ENCODE data around the gene IL17C. TPM values are rescaled to one million over a fixed set of nuclear protein-coding genes. Genes with fewer than 3 reads are reported as not detected.
A peak's percentile ranks its signal among the peaks of the same experiment; 100 is the strongest.

Gene IL17C
- total RNA-seq, 2 experiments from 2014 or later = 0.68 TPM; not detected in 1

DNA sequence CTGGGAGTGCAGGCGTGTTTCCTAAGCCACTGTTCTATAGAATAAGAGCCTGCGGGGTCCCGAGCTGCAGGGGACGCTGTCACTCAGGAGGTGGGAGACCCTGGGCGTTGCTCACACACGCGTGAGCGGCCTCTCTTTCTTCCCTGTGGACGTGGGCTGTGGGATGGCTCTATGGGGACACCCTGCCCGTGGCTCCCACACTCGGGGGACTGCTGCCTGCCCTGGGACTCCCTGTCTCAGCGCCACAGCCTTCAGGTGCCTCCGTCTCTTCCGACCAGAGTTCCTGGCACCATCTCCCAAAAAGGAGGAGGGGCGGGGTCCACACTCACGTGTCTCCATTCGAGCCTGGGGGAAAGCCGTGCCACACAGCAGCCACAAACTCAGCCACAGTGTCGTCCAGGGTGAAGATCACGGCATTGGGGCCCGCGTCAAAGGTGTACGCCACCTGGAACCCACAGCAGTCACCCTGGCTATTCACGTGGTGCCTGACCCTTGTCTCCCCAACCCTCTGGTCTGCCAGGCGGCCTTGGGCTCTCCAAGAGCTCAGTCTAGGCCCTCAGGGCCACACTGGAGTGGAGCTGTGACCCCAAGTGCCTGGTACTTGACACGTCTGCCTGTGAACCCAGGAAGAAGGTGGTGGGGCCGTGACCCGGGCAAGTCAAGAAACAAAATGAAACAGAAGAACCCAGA lies 16.1 kb downstream of the IL17C start:
- H3K27me3 Mint-ChIP-seq = no peaks in the 10 kb centered on the region
- POLR2A ChIA-PET = interaction anchor here (1.0 to 1.1 kb wide), 2 partner anchors 9 to 46 kb away, joined by 3 read pairs; no protein-coding TSS in a partner anchor
- H3K36me3 Mint-ChIP-seq = peaks cover 4% of the 10 kb centered on the region
- H3K27ac Mint-ChIP-seq = no peak overlapping the region
- no peak overlapping the region for H3K4me3 Mint-ChIP-seq
- DNase-seq = no peak
- H3K4me1 Mint-ChIP-seq = peaks cover 3% of the 10 kb centered on the region
- ATAC-seq (ENCODE audit: low read depth) = no peak
- H3K9me3 Mint-ChIP-seq = no peaks in the 10 kb centered on the region

DNA sequence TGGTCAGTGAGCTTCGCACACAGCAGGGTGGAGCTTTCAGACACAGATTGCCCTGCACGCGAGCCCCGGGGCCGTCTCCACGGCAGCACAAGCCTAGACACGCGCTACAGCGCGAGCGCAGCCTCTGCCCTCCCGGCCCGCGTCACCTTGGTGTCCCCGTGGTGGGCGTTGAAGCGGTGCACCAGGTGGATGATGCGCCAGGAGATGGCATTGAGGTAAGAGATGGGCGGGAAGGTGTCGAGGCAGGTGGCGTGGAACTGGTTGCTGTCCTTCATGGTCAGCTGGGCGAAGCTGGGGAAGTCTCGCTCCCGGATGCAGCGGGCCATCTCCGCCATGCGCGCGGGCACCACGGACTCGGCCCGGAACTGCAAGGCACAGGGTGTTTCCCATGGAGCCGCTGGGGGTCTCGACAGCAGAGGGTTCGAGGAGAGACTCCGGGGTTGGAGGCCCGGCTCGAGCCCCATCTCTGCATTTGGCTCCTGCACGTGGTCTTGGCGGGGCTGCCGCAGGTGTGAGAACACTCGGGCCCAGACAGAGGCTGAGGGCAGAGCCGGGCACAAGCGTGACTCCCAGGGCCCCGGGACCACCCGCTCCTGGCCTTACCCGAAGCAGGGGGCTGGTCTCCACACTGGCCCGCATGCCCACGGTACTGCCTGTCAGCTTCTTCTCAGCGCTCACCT lies 16.8 kb downstream of the IL17C start:
- Mint-ChIP-seq H3K36me3 (peaks cover 2% of the 10 kb centered on the region), H3K9me3 (no peaks in the 10 kb centered on the region), H3K4me1 (peaks cover 3% of the 10 kb centered on the region), H3K27ac (peak overlapping the region; percentile 46), H3K4me3 (no peak overlapping the region), H3K27me3 (no peaks in the 10 kb centered on the region)
- POLR2A ChIA-PET = no interaction called here
- DNase-seq (no peak), ATAC-seq (ENCODE audit: low read depth) (no peak)

DNA sequence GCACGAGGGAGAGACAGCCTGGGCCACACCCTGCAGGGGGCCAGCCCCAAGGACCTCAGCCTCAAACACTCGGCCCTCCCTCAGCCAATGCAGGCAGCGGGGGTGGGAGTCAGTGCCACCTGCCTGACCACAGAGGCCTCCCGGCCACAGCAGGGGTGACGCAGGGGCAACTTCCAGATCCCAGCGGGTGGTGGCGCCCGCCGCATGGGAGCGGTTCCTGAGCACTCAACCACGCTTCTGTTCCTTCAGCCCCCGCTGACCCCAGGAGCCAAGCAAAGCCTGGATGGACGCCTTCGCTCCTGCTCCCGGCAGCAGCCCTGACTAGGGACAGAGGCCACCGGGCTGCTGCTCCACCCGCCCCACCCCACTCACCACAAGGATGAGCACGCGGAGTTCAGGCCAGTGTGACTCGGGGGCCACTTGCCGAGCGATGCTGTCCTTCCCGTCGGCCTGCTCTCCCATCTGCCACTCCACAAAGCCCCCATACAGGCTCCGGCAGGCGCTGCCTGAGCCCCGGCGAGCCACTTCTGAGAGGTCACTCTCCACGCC lies 17.4 kb downstream of the IL17C start:
- POLR2A ChIA-PET = no interaction called here
- Mint-ChIP-seq H3K27ac (no peak overlapping the region), H3K4me3 (no peak overlapping the region), H3K27me3 (no peaks in the 10 kb centered on the region), H3K36me3 (peaks cover 1% of the 10 kb centered on the region), H3K4me1 (peaks cover 3% of the 10 kb centered on the region), H3K9me3 (no peaks in the 10 kb centered on the region)
- DNase-seq = no peak
- ATAC-seq (ENCODE audit: low read depth) = no peak

DNA sequence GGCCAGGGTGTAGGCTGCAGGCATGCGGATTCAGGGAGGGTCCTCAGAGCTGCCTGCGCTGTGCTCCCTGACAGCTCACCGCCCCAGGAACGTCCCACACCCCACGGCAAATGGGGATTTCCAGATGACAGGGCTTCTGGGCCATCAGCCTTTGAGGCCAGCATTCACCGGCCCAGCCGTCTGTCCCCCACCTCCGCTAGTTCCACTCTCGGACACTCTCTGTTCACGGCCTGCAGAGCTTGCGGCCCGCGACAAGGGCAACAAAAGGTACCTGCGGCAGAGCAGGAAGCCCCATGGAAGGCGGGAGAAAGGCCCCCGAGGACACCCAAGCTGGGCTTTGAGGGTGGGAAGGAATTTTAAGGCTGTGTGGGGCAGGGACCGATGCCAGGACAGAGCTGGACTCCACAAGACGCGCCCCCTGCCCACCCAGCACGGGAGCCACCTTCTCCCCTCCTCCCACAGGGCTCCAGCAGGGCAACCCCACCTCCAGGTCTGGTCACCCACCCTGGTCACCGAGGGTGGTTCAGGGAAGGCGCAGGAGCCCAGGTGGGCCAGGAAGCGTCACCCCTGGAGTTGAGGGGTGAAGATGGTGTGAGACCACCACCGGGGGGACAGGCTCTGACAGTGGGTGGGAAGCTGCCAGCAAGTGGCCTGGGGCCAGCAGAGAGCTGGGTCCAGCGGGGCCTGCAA lies 18.1 kb downstream of the IL17C start:
- Mint-ChIP-seq H3K27ac (no peak overlapping the region), H3K4me1 (peaks cover 5% of the 10 kb centered on the region), H3K9me3 (no peaks in the 10 kb centered on the region), H3K4me3 (no peak overlapping the region), H3K36me3 (peaks cover 1% of the 10 kb centered on the region), H3K27me3 (no peaks in the 10 kb centered on the region)
- ATAC-seq (ENCODE audit: low read depth) (no peak), DNase-seq (no peak)
- POLR2A ChIA-PET = no interaction called here

DNA sequence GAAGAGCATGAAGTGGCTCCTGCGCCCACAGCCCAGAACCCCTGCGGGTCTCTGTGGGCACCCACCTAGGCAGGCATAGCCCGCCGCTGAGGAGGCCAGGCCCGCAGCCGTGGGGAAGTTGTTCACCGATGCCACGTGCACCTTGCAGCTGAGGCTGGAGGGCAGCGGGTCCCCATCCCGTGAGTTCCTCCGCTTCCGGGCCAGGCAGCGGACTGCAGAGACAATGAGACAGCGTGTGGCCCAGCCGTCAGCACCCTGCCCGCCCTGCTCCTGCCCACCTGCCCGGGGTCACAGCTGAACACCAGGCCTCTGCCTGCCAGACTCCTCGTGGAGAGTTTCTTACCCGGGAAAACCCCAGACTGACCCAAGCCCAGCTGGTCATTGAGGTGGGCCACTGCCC lies 19.0 kb downstream of the IL17C start:
- no peak for ATAC-seq (ENCODE audit: low read depth)
- Mint-ChIP-seq H3K4me1 (peaks cover 9% of the 10 kb centered on the region), H3K27ac (no peak overlapping the region), H3K27me3 (no peaks in the 10 kb centered on the region), H3K4me3 (no peak overlapping the region), H3K36me3 (peaks cover 1% of the 10 kb centered on the region), H3K9me3 (no peaks in the 10 kb centered on the region)
- no peak for DNase-seq
- POLR2A ChIA-PET = no interaction called here

DNA sequence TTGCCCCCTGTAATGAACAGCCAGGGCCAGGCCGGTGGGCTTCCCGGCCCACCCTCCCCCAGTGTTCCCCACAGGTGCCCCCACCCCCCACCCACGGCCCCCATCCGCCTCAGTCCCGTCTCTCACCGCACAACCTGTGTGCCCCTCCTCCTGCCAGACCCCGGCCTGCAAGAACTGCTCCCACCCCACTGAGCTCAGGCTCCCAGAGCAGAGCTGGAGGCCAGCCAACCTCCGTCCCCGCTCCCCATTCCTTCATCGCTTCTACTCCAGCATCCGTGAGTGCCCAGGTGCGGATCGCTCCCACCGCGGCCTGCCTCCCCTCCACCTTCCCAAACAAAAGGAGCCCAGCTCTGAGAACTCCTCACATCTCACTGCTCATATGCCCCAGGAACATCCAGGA lies 20.3 kb downstream of the IL17C start:
- ATAC-seq (ENCODE audit: low read depth) (no peak), DNase-seq (no peak)
- H3K4me3 Mint-ChIP-seq = no peak overlapping the region
- POLR2A ChIA-PET = no interaction called here
- peaks cover 9% of the 10 kb centered on the region for H3K4me1 Mint-ChIP-seq
- no peaks in the 10 kb centered on the region for H3K27me3 Mint-ChIP-seq
- H3K36me3 Mint-ChIP-seq = peaks cover 1% of the 10 kb centered on the region
- no peaks in the 10 kb centered on the region for H3K9me3 Mint-ChIP-seq
- H3K27ac Mint-ChIP-seq = no peak overlapping the region

DNA sequence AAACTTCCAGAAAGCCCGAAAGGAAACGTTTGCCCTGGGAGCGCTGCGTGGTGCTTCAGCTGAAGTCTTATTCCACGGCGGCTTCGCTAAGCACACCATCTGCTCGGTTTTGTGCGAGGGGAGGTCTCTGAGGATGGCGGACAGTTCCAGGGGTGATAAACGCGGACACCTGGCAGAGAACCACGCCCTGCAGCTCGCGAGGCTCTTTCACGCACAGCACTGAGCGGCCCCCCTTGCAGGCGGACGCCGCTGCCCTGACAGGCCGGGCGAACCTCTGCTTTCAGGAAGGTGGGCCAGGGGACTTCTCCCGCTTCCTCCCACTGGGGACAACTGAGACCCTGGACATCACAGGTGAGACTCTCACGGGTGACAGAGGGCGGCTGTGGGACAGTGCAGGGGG lies 20.8 kb downstream of the IL17C start:
- POLR2A ChIA-PET = interaction anchor here (0.7 kb wide), 1 partner anchor 43 kb away, joined by 3 read pairs; no protein-coding TSS in a partner anchor
- peaks cover 1% of the 10 kb centered on the region for H3K36me3 Mint-ChIP-seq
- no peaks in the 10 kb centered on the region for H3K27me3 Mint-ChIP-seq
- peaks cover 12% of the 10 kb centered on the region for H3K4me1 Mint-ChIP-seq
- H3K9me3 Mint-ChIP-seq = no peaks in the 10 kb centered on the region
- no peak overlapping the region for H3K4me3 Mint-ChIP-seq
- no peak overlapping the region for H3K27ac Mint-ChIP-seq
- no peak for DNase-seq
- ATAC-seq (ENCODE audit: low read depth) = no peak

DNA sequence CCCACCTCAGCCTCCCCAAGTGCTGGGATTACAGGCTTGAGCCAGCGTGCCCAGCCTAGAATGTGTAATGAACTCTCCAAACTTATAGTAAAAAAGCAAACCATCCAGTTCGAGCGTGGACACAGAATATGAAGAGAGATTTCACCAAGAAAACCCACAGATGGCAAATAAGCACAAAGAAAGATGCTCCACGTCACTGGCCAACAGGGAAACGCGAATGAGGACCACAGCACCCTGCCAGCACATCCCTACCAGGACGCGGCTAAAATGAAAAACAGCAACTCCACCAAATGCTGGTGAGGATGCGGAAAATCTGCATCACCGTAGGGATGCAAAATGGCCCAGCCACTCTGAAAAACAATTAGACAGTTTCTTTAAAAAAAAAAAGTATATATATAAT lies 23.1 kb downstream of the IL17C start:
- Mint-ChIP-seq H3K4me3 (peak overlapping the region; percentile 40), H3K27ac (no peak overlapping the region), H3K9me3 (no peaks in the 10 kb centered on the region), H3K4me1 (peaks cover 16% of the 10 kb centered on the region), H3K36me3 (peaks cover 3% of the 10 kb centered on the region), H3K27me3 (no peaks in the 10 kb centered on the region)
- DNase-seq = no peak
- ATAC-seq (ENCODE audit: low read depth) = no peak
- POLR2A ChIA-PET = interaction anchor here (2.1 kb wide), 1 partner anchor 11 kb away, joined by 15 read pairs; the partner anchor contains the start of gene CYBA

DNA sequence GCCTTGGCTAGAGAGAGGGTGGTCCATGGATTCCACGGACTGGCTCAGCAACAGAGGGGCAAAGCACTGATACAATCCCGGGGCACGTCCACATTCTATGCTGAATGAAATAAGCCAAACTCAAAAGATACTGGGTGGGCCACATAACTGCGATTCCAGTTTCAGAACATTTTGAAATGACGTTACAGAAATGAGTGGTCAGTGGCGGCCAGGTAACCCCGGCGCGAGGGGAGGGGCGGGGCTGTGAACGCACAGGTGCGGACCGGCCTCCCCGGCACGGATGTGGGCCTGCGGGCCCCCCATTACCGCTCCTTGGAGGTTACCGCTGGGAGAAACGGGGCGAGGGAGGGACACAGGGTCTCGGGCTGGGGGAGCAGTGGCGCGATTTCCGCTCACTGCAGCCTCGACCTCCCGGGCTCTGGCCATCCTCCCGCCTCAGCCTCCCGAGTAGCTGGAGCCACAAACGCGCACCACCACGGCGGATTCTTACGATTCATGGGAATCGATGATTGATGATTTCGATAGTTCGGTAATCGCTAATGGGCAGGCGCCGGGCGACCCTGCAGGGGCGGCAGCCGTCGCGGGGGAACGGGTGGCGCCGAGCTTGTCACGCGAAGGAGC lies 24.0 kb downstream of the IL17C start:
- peak overlapping the region; percentile 79 for H3K27ac Mint-ChIP-seq
- H3K36me3 Mint-ChIP-seq = peaks cover 3% of the 10 kb centered on the region
- ATAC-seq (ENCODE audit: low read depth) (peak; percentile 0), DNase-seq (peak; percentile 54)
- H3K27me3 Mint-ChIP-seq = no peaks in the 10 kb centered on the region
- H3K4me3 Mint-ChIP-seq = peak overlapping the region; percentile 97
- H3K4me1 Mint-ChIP-seq = peaks cover 16% of the 10 kb centered on the region
- POLR2A ChIA-PET = interaction anchor here (0.7 to 3.5 kb wide), 7 partner anchors 12 to 133 kb away, joined by 3 to 32 read pairs (median 4); partner anchors contain the start of gene CYBA
- no peaks in the 10 kb centered on the region for H3K9me3 Mint-ChIP-seq

DNA sequence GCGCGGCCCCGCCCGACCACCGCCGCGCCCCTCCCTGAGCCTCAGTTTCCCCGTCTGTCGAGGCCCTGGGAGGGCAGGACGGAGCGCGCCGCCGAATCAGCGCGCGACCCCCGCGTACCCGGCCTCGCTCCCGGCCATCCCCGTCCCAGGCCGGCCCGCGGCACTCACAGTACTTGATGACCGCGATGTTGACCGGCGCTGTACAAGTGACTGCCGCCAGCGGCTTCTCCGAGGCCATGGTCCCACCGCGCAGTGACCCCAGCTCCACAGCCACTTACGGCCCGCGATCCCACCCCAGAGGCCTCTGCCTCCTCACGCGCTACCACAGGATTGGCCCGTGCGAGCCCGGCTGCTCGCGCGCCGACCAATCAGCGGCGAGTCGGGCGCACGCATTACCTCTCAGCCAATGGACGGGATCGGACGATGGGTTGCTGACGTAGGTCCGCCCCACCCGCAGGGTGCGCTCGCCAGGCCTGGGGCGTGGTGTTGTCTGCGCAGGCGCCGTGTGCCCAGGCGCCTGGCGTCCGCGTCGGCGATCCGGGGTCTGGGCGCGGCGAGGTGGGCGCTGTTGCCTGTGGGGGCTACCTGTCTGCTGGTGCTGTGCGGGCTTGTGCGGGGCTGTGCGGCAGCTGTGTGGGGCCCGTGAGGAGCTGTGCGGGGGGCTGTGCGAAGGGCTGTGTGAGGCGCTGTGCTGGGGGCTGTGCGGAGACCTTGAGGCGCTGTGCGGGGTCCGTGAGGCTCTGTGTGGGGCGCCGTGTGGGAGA lies 24.7 kb downstream of the IL17C start, which contains the start of gene MVD:
Gene MVD, minus strand, starts transcription at position 249 of the 764 bp plus-strand sequence. Its CDS starts 11 bp downstream, at position 238.
- Mint-ChIP-seq H3K4me1 (peaks cover 16% of the 10 kb centered on the region), H3K4me3 (peak within 1 kb of the TSS; percentile 97), H3K9me3 (no peaks in the 10 kb centered on the region), H3K36me3 (peaks cover 3% of the 10 kb centered on the region), H3K27me3 (no peaks in the 10 kb centered on the region), H3K27ac (peak within 1 kb of the TSS; percentile 94)
- peak; percentile 99 for ATAC-seq (ENCODE audit: low read depth)
- DNase-seq = peak; percentile 94
- POLR2A ChIA-PET = interaction anchor here (0.7 to 3.5 kb wide), 9 partner anchors 9 to 133 kb away, joined by 3 to 32 read pairs (median 3); partner anchors contain the start of genes CYBA and SNAI3

DNA sequence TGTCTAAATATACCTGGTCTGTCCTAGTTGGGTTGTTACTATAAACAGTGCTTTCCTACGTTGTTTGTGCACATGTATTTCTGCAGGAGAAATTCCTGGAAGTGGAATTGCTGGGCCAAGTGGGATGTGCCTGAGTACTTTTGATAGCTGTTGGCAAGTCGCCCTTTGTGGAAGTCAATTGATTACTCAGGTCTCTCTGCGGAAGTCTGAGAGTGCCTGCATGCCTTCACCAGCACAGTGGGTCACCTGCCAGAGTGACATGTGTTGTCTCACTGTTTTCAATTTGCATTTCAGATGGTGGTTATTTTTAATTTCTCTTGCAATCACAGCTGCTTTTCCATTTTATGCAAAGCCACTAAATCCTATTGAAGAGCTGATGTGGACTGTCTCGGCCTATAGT lies 26.8 kb downstream of the IL17C start:
- no peak for ATAC-seq (ENCODE audit: low read depth)
- no peak for DNase-seq
- no peaks in the 10 kb centered on the region for H3K9me3 Mint-ChIP-seq
- peaks cover 17% of the 10 kb centered on the region for H3K4me1 Mint-ChIP-seq
- H3K27ac Mint-ChIP-seq = no peak overlapping the region
- peaks cover 8% of the 10 kb centered on the region for H3K36me3 Mint-ChIP-seq
- POLR2A ChIA-PET = interaction anchor here (0.7 to 3.5 kb wide), 6 partner anchors 15 to 37 kb away, joined by 3 to 32 read pairs (median 4); no protein-coding TSS in a partner anchor
- peak overlapping the region; percentile 20 for H3K4me3 Mint-ChIP-seq
- no peaks in the 10 kb centered on the region for H3K27me3 Mint-ChIP-seq

DNA sequence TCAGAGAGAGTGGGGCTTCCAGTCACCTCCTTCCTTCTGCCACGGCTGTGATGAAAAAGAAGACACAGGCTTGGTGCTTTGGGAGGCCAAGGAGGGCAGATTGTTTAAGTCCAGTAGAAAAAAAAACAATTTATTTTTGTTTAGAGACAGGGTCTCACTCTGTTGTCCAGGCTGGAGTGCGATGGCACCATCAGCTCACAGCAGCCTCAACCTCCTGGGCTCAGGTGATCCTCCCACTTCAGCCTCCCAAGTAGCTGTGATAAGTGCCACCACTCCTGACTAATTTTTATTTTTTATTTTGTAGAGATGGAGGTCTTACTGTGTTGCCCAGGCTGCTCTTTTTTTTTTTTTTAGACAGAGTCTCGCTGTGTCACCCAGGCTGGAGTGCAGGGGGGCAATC lies 27.2 kb downstream of the IL17C start:
- Mint-ChIP-seq H3K9me3 (no peaks in the 10 kb centered on the region), H3K4me3 (no peak overlapping the region), H3K36me3 (peaks cover 8% of the 10 kb centered on the region), H3K27me3 (no peaks in the 10 kb centered on the region), H3K27ac (no peak overlapping the region), H3K4me1 (peaks cover 17% of the 10 kb centered on the region)
- DNase-seq (no peak), ATAC-seq (ENCODE audit: low read depth) (no peak)
- POLR2A ChIA-PET = interaction anchor here (0.7 to 3.5 kb wide), 3 partner anchors 14 to 37 kb away, joined by 3 to 32 read pairs (median 5); no protein-coding TSS in a partner anchor

All from activated naive CD8-positive, alpha-beta T cell treated with anti-CD3 and anti-CD28 coated beads, Interleukin-2, amount 10 ng/mL, durations not matched to agents 7 days and 5 days (primary cell).